CD14-positive monocyte (primary cell): ENCODE data around the gene ZNF101. TPM values are rescaled to one million over a fixed set of nuclear protein-coding genes. Genes with fewer than 3 reads are reported as not detected.

ENCODE experiments used
- DNase-seq, 3 donors: peaks; one replicate each; pipeline ENCODE4 v3.0.0-alpha.2; 2011 to 2022
- H2AFZ ChIP-seq: 2 replicates; pipeline ENCODE4 v1.6.0; 2012; ENCODE audit warnings: mild to moderate bottlenecking, low read depth, low read length, inconsistent platforms; ENCODE audit not compliant: insufficient read depth, poor library complexity, severe bottlenecking
- H3K27ac ChIP-seq, 2 donors: 1 replicate in 1 of 2; 2 replicates in 1 of 2; pipeline ENCODE4 v1.5.1; 2012 to 2013; ENCODE audit warnings: low read length in 2 of 2, control low read depth in 1 of 2, inconsistent platforms in 1 of 2, low read depth in 1 of 2, mild to moderate bottlenecking in 1 of 2
- H3K27me3 ChIP-seq, 2 donors: one replicate each; pipeline versions ENCODE4 v1.6.0 to v1.6.1; 2011 to 2013; ENCODE audit warnings: low read length in 2 of 2; ENCODE audit not compliant: control insufficient read depth in 2 of 2, insufficient read depth in 2 of 2
- H3K36me3 ChIP-seq, 2 donors: replicated peaks in 1 of 2; 1 replicate in 1 of 2; 2 replicates in 1 of 2; pipeline versions ENCODE4 v1.5.1 to v1.6.1; 2012 to 2013; ENCODE audit warnings: low read length in 2 of 2, control low read depth in 1 of 2, inconsistent platforms in 1 of 2, mild to moderate bottlenecking in 1 of 2; ENCODE audit not compliant: insufficient read depth in 2 of 2, control insufficient read depth in 1 of 2
- H3K4me1 ChIP-seq, 2 donors: 1 replicate in 1 of 2; 2 replicates in 1 of 2; pipeline versions ENCODE4 v1.5.1 to v1.6.1; 2012 to 2013; ENCODE audit warnings: low read length in 2 of 2, control low read depth in 1 of 2, inconsistent platforms in 1 of 2, mild to moderate bottlenecking in 1 of 2, moderate library complexity in 1 of 2; ENCODE audit not compliant: insufficient read depth in 2 of 2, control insufficient read depth in 1 of 2
- H3K4me2 ChIP-seq: replicated peaks from 2 replicates; pipeline ENCODE3; 2012; ENCODE audit warnings: low read length, moderate library complexity, mild to moderate bottlenecking; ENCODE audit not compliant: poor library complexity, severe bottlenecking; ENCODE audit errors: extremely low read depth
- H3K4me3 ChIP-seq, 3 experiments: fragments of 200-600 bp in 1 of 3; sonication (generic) in 1 of 3; replicated peaks in 1 of 3; 1 replicate in 2 of 3; 2 replicates in 1 of 3; pipeline ENCODE4 v1.5.1; 2011 to 2013; ENCODE audit warnings: low read length in 3 of 3, mild to moderate bottlenecking in 3 of 3, control low read depth in 2 of 3, low read depth in 2 of 3, inconsistent platforms in 1 of 3, moderate library complexity in 1 of 3
- H3K79me2 ChIP-seq: 2 replicates; pipeline ENCODE4 v1.6.0; 2012; ENCODE audit warnings: mild to moderate bottlenecking, control low read depth, inconsistent platforms, low read length, moderate library complexity; ENCODE audit not compliant: insufficient read depth
- H3K9ac ChIP-seq: 2 replicates; pipeline ENCODE4 v1.6.0; 2017; ENCODE audit warnings: low read length, mild to moderate bottlenecking; ENCODE audit not compliant: insufficient read depth, poor library complexity, severe bottlenecking
- H3K9me3 ChIP-seq, 2 donors: replicated peaks in 1 of 2; 1 replicate in 1 of 2; 2 replicates in 1 of 2; pipeline versions ENCODE4 v1.5.1 to v1.6.1; 2012 to 2013; ENCODE audit warnings: low read length in 2 of 2, control low read depth in 1 of 2; ENCODE audit not compliant: control insufficient read depth in 1 of 2, insufficient read depth in 1 of 2
- H4K20me1 ChIP-seq: 2 replicates; pipeline ENCODE4 v1.6.0; 2012; ENCODE audit warnings: mild to moderate bottlenecking, low read length, control low read depth, moderate library complexity; ENCODE audit not compliant: insufficient read depth
- H3K27ac Mint-ChIP-seq, 7 donors: one replicate each; pipeline ENCODE4 v1.8.0; 2020; ENCODE audit warnings: mild to moderate bottlenecking in 7 of 7, mixed read lengths in 7 of 7, moderate library complexity in 6 of 7, inconsistent platforms in 2 of 7
- H3K27me3 Mint-ChIP-seq, 3 donors: one replicate each; pipeline ENCODE4 v1.8.0; 2021 to 2022; ENCODE audit warnings: low read depth in 3 of 3, mild to moderate bottlenecking in 3 of 3, mixed read lengths in 3 of 3, moderate library complexity in 3 of 3, inconsistent platforms in 1 of 3
- H3K36me3 Mint-ChIP-seq, 2 donors: one replicate each; pipeline ENCODE4 v1.8.0; 2020; ENCODE audit warnings: mixed read lengths in 2 of 2, inconsistent platforms in 1 of 2, mild to moderate bottlenecking in 1 of 2
- H3K4me1 Mint-ChIP-seq: one replicate; pipeline ENCODE4 v1.8.0; 2020; ENCODE audit warnings: mild to moderate bottlenecking, mixed read lengths
- H3K4me3 Mint-ChIP-seq, 2 donors: one replicate each; pipeline ENCODE4 v1.8.0; 2020; ENCODE audit warnings: mild to moderate bottlenecking in 2 of 2, mixed read lengths in 2 of 2, moderate library complexity in 1 of 2
- H3K9me3 Mint-ChIP-seq, 7 donors: one replicate each; pipeline ENCODE4 v1.8.0; 2020 to 2022; ENCODE audit warnings: mixed read lengths in 7 of 7, mild to moderate bottlenecking in 6 of 7, moderate library complexity in 6 of 7, inconsistent platforms in 2 of 7
- WGBS: methylation state at CpG from one replicate; pipeline ENCODE4 v1.1.5; 2013; ENCODE audit warnings: missing lambda C conversion rate; ENCODE audit not compliant: insufficient coverage; 5-methylcytosine and 5-hydroxymethylcytosine counted together
- intact Hi-C, 2 donors: fragments of 100-400 bp; cut with micrococcal nuclease; formaldehyde crosslinking; loops; one replicate each; pipeline versions ENCODE4 v1.15.0 to v1.15.1; 2023
- polyA plus RNA-seq, 3 donors: library from polyadenylated mRNA; depleted of rRNA in 1 of 3; unstranded in 2 of 3; stranded (reverse) in 1 of 3; fragments of 300-500 nt in 2 of 3; fragments of >200 nt in 1 of 3; fragmentation: Illumina TruSeq in 2 of 3; gene quantifications; 1 replicate in 2 of 3; 2 replicates in 1 of 3; pipeline ENCODE4 v1.2.3, GENCODE V29; 2012 to 2021
- TF ChIP-seq, protein P1 (sequence below): fragments of 200-600 bp; IDR thresholded peaks from one replicate; pipeline ENCODE4 v1.8.0; 2022; ENCODE audit warnings: antibody characterized with exemption, mild to moderate bottlenecking

Gene ZNF101
- polyA plus RNA-seq, 3 donors, result 4.5 to 8.4 (median 5.5) TPM

DNA sequence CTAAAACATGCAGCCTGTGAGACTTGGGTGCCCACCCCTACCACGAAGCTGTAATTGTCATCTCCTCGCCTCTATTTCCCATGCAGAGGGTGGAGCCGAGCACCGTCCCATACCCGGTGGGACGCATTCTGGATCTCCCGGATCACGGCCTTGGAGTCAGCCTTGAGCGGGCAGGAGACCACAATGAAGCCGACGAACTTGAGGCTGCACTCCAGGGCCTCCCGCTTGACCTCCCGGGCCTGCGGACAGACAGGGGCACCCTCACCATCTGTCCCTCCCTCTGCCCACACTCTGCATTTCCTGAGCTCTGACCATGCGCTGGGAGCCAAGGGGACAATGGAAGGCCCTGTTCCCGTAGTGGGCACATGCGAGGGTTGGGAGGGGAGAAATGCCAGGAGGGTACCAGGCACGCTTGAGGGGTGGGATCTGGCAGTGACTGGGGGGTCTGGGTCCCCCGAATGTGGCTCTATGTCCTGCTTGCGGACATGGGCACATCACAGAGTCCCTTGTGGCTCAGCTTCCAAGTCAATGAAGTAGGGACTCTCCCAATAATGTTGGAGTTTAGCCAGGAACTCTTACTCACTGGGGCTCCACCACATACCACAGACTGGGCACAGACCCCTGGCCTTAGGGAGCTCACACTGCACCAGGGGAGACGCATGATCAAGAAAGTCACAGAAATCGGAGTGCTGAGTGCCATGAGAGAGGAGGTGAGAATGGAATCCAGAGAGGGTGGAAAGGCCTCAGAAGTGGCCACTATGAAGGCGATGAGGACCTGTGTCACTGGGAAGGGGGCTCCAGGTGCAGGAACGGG lies 15.9 kb upstream of the ZNF101 start:
- Mint-ChIP-seq H3K4me1 (no peaks in the 10 kb centered on the region), H3K9me3 (no peaks in the 10 kb centered on the region), H3K27ac (peak overlapping the region in 1 of 7 donors; percentile 63), H3K27me3 (peaks cover 0 to 7% (median 2%) of the 10 kb centered on the region in 3 donors), H3K4me3 (no peak overlapping the region), H3K36me3 (peaks cover 85 to 100% of the 10 kb centered on the region in 2 donors)
- no peak overlapping the region for H2AFZ ChIP-seq
- H3K79me2 ChIP-seq, result no peaks in the 10 kb centered on the region
- 98% methylated on average over 15 of the region's 24 CpGs for WGBS
- no peaks in the 10 kb centered on the region for H3K4me1 ChIP-seq
- DNase-seq, result no peak
- no peak overlapping the region for H3K4me3 ChIP-seq
- no peaks in the 10 kb centered on the region for H3K27me3 ChIP-seq
- H3K4me2 ChIP-seq, result no peak overlapping the region
- TF ChIP-seq, protein P1, sequence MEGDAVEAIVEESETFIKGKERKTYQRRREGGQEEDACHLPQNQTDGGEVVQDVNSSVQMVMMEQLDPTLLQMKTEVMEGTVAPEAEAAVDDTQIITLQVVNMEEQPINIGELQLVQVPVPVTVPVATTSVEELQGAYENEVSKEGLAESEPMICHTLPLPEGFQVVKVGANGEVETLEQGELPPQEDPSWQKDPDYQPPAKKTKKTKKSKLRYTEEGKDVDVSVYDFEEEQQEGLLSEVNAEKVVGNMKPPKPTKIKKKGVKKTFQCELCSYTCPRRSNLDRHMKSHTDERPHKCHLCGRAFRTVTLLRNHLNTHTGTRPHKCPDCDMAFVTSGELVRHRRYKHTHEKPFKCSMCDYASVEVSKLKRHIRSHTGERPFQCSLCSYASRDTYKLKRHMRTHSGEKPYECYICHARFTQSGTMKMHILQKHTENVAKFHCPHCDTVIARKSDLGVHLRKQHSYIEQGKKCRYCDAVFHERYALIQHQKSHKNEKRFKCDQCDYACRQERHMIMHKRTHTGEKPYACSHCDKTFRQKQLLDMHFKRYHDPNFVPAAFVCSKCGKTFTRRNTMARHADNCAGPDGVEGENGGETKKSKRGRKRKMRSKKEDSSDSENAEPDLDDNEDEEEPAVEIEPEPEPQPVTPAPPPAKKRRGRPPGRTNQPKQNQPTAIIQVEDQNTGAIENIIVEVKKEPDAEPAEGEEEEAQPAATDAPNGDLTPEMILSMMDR, result no peak
- peaks cover 93 to 98% of the 10 kb centered on the region in 2 donors for H3K36me3 ChIP-seq
- peaks cover 15% of the 10 kb centered on the region for H4K20me1 ChIP-seq
- intact Hi-C loops, result no loop called here
- H3K9me3 ChIP-seq, result no peaks in the 10 kb centered on the region
- H3K9ac ChIP-seq, result no peak overlapping the region
- H3K27ac ChIP-seq, result no peak overlapping the region

DNA sequence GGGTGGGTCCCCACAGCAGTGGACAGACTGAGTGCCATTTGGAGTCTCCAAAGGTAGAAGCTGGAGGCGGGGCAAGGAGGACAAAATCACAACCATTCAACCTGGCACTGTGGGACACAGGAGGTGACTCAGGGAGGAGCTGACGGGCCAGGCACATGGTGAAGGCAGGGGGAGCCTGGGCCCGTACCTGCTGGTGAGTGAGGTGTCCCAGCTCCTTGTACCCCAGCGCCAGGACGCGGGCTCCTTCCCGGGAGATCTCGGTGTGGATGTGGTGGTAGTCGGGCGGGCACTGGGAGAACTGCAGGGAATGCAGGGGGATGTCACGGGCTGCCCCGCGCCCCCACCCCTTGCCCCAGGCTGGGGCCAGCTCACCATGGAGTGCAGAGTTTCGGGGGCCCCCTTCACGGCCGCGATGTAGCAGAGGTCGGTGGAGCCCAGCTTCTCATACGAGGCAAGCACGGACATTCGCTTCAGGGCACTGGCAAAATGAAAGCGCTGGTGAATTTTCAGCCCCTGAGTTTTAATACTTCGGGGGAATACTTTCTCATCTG lies 15.0 kb upstream of the ZNF101 start:
- Mint-ChIP-seq H3K36me3 (peaks cover 87 to 100% of the 10 kb centered on the region in 2 donors), H3K27ac (no peak overlapping the region), H3K4me3 (no peak overlapping the region), H3K4me1 (no peaks in the 10 kb centered on the region), H3K9me3 (no peaks in the 10 kb centered on the region), H3K27me3 (peaks cover 0 to 7% (median 2%) of the 10 kb centered on the region in 3 donors)
- H4K20me1 ChIP-seq, result peaks cover 15% of the 10 kb centered on the region
- H3K4me3 ChIP-seq, result no peak overlapping the region
- DNase-seq, result no peak
- intact Hi-C loops, result no loop called here
- H2AFZ ChIP-seq, result no peak overlapping the region
- H3K36me3 ChIP-seq, result peaks cover 95 to 99% of the 10 kb centered on the region in 2 donors
- TF ChIP-seq, protein P1, result no peak
- WGBS, result 95% methylated on average over 19 of the region's 23 CpGs
- no peaks in the 10 kb centered on the region for H3K27me3 ChIP-seq
- H3K4me2 ChIP-seq, result no peak overlapping the region
- H3K27ac ChIP-seq, result no peak overlapping the region
- H3K9me3 ChIP-seq, result no peaks in the 10 kb centered on the region
- no peak overlapping the region for H3K9ac ChIP-seq
- H3K79me2 ChIP-seq, result peaks cover 8% of the 10 kb centered on the region
- no peaks in the 10 kb centered on the region for H3K4me1 ChIP-seq
